Measurements from ENCODE around the gene ITPR1.

DNA sequence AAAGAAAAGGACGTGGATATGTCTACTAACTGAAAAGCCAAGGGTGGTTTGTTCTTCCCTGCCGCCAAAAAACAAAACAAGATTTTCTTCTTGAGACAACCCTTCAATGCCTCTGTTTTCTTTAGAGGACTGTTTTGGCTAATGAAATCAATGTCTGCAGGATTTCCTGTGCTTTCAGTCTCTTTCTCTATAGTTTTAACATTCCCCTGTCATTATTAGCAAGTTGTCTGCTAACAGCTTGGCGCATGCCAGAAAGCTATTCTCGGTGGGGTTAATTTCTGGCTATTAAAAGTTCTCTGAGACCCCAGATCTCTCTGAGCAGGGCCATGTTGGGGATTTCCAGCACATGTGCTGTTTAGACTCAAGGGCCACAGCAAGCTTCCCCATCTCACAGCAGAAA is 56.7 kb downstream of the ITPR1 start:
- TF ChIP-seq CTCF (IDR thresholded peaks at IDR 0.05; ENCODE audit: insufficient read depth, low read length), result no peak
- TF ChIP-seq, protein P1, sequence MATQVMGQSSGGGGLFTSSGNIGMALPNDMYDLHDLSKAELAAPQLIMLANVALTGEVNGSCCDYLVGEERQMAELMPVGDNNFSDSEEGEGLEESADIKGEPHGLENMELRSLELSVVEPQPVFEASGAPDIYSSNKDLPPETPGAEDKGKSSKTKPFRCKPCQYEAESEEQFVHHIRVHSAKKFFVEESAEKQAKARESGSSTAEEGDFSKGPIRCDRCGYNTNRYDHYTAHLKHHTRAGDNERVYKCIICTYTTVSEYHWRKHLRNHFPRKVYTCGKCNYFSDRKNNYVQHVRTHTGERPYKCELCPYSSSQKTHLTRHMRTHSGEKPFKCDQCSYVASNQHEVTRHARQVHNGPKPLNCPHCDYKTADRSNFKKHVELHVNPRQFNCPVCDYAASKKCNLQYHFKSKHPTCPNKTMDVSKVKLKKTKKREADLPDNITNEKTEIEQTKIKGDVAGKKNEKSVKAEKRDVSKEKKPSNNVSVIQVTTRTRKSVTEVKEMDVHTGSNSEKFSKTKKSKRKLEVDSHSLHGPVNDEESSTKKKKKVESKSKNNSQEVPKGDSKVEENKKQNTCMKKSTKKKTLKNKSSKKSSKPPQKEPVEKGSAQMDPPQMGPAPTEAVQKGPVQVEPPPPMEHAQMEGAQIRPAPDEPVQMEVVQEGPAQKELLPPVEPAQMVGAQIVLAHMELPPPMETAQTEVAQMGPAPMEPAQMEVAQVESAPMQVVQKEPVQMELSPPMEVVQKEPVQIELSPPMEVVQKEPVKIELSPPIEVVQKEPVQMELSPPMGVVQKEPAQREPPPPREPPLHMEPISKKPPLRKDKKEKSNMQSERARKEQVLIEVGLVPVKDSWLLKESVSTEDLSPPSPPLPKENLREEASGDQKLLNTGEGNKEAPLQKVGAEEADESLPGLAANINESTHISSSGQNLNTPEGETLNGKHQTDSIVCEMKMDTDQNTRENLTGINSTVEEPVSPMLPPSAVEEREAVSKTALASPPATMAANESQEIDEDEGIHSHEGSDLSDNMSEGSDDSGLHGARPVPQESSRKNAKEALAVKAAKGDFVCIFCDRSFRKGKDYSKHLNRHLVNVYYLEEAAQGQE (IDR thresholded peaks at IDR 0.05; ENCODE audit: insufficient replicate concordance, low read depth), result no peak
- no peak for TF ChIP-seq POLR2AphosphoS5 (IDR thresholded peaks at IDR 0.05; ENCODE audit: low read depth)
- no peak for TF ChIP-seq GABPA (IDR thresholded peaks at IDR 0.05; ENCODE audit: low read depth)

Measured in HL-60 (cell line).